GM23248 (cell line): ENCODE data around the gene PPP2R1B.

Experiments used
- EZH2 ChIP-seq: fragments of 200-600 bp; sonication (generic); IDR thresholded peaks from 2 replicates; pipeline ENCODE4 v1.6.1; 2018; ENCODE audit warnings: antibody characterized with exemption, mild to moderate bottlenecking; ENCODE audit not compliant: insufficient read depth, poor library complexity, severe bottlenecking
- EZH2phosphoT487 ChIP-seq: fragments of 200-600 bp; sonication (generic); IDR thresholded peaks from 2 replicates; pipeline ENCODE4 v1.6.1; 2018; ENCODE audit warnings: antibody characterized with exemption, moderate library complexity, mild to moderate bottlenecking, low read depth; ENCODE audit not compliant: insufficient read depth

DNA sequence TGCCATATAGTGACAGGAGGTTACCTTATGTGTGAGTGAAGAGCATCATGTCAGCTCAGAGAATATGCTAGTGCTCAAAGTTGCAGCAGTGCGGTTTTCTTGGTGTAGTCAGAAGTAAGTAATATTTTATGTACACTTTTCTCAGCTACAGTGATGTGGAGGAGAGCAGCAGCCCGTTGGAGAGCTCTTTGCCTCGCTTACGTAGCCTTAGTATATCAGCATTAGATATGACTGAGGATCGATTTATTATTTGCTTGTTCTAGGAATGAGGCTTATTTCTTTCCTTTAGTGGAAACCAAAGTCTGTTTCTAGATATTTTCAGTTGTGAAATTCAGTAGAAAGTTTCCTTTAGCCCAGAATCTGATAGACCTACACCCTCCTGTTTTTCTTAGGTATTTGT lies 63.6 kb downstream of the PPP2R1B start:
- TF ChIP-seq EZH2phosphoT487 (no peak), EZH2 (no peak)
